Suprapubic skin (tissue), 4 donors: Measurements from ENCODE around the gene CST3. TPM values are rescaled to one million over a fixed set of nuclear protein-coding genes. Genes with fewer than 3 reads are reported as not detected.

Source experiments
- DNase-seq, 2 donors: peaks; one replicate each; pipeline ENCODE4 v3.0.0-alpha.2; 2019; ENCODE audit warnings: low spot score in 2 of 2
- H3K27ac ChIP-seq: fragments of 200-600 bp; sonication (generic); one replicate; pipeline ENCODE4 v1.5.1; 2019
- H3K27me3 ChIP-seq: fragments of 200-600 bp; sonication (generic); one replicate; pipeline ENCODE4 v1.5.1; 2019
- H3K36me3 ChIP-seq: fragments of 200-600 bp; sonication (generic); one replicate; pipeline ENCODE4 v1.5.1; 2019
- H3K4me1 ChIP-seq: fragments of 200-600 bp; sonication (generic); one replicate; pipeline ENCODE4 v1.5.1; 2019
- H3K4me3 ChIP-seq: fragments of 200-600 bp; sonication (generic); one replicate; pipeline ENCODE4 v1.5.1; 2019; ENCODE audit warnings: mild to moderate bottlenecking
- H3K9me3 ChIP-seq: fragments of 200-600 bp; sonication (generic); one replicate; pipeline ENCODE4 v1.5.1; 2019
- EP300 ChIP-seq: sonication (generic); formaldehyde crosslinking; IDR thresholded peaks from one replicate; pipeline ENCODE4 v1.6.1; 2017; ENCODE audit warnings: antibody characterized with exemption
- POLR2A ChIP-seq, 2 donors: fragments of 450-650 bp; IDR thresholded peaks; one replicate each; pipeline ENCODE4 v1.6.1; 2017; ENCODE audit warnings: antibody characterized with exemption in 2 of 2, mild to moderate bottlenecking in 2 of 2, moderate library complexity in 2 of 2
- POLR2AphosphoS5 ChIP-seq, 3 donors: sonication (generic); formaldehyde crosslinking; IDR thresholded peaks; one replicate each; pipeline ENCODE4 v1.6.1; 2017; ENCODE audit warnings: antibody characterized with exemption in 3 of 3
- WGBS: methylation state at CpG from one replicate; pipeline ENCODE4 v1.1.5; 2018; 5-methylcytosine and 5-hydroxymethylcytosine counted together
- total RNA-seq, 4 donors: library from RNA; depleted of rRNA; stranded (reverse); fragments of >200 nt; gene quantifications; one replicate each; pipeline ENCODE4 v1.1.0, GENCODE V29; 2016
- TF ChIP-seq, protein P1 (sequence below), 2 donors: fragments of 200-600 bp in 1 of 2; fragments of 450-650 bp in 1 of 2; sonication (generic) in 1 of 2; IDR thresholded peaks; one replicate each; pipeline ENCODE4 v1.5.1; 2016 to 2019; ENCODE audit warnings: antibody characterized with exemption in 2 of 2, mild to moderate bottlenecking in 1 of 2, moderate library complexity in 1 of 2

CST3 gene
- total RNA-seq, 4 donors from 2014 or later: 258 to 476 (median 386) TPM

DNA sequence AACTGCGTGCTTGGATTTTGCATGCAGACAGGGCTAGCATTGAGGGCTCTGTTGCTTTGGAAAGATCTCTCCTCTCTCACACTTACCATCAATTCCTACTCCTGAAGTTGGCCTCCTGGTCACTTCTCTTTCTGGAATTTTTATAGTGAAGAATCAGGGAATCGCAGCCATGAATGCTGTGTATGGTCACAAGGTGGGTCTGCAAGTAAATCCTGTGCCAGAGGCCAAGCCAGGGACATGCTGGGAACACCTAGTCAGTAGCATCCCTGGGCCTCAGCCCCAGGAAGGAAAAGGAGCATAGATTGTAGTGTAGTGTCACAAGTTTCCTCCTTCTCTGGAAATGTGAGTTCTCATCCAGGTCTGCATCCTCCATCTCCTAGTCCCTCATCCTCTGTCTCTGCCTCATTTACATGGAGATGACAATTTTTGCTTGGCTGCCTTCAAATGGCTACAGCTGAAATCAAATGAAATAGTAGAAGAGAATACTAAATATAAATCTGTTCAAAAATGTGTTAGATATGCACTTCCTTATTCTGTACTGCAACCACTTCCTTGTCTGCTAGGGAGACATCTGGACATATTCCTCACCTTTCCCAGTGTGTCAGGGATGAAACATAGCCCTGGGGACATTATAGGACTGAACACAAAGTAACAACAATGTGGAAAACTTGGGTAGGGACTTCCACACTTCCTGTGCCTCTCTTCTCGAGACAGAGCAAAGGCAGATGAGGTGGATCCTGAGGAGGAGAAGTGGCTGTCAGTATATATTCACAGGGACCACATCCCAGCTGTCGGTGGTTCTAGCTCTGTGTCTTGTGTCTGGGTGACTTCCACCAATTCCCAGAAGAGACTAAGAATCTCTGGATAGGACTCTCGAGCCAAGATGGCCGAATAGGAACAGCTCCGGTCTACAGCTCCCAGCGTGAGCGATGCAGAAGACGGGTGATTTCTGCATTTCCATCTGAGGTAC, 49.0 kb downstream of the CST3 start:
- no peak for DNase-seq
- Histone ChIP-seq H3K4me1 (peaks cover 8% of the 10 kb centered on the region), H3K4me3 (no peak overlapping the region)

DNA sequence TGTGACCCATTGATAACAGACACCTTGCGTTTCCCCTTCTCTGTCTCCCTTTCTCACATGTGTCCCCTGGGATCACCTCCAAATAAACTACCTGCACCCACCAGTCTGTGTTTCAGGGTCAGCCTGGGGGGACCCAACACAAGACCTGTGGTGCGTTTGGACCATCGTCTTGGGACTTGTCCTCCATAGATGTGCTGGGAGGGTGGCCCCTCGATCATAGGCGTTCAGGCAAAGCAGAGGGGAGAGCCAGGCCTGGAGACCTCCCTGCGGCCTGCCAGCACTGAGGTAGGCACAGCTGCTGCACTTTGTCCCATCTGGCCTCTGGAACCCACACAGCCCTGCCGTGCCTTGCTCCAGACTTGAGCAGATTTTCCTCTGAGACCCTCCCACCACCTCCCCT, 50.1 kb downstream of the CST3 start:
- Histone ChIP-seq H3K27ac (no peak overlapping the region), H3K4me1 (peaks cover 8% of the 10 kb centered on the region), H3K36me3 (no peaks in the 10 kb centered on the region), H3K4me3 (no peak overlapping the region), H3K27me3 (peaks cover 8% of the 10 kb centered on the region), H3K9me3 (no peaks in the 10 kb centered on the region)
- DNase-seq: peak in 1 of 2 donors; percentile 46
- TF ChIP-seq, protein P1, sequence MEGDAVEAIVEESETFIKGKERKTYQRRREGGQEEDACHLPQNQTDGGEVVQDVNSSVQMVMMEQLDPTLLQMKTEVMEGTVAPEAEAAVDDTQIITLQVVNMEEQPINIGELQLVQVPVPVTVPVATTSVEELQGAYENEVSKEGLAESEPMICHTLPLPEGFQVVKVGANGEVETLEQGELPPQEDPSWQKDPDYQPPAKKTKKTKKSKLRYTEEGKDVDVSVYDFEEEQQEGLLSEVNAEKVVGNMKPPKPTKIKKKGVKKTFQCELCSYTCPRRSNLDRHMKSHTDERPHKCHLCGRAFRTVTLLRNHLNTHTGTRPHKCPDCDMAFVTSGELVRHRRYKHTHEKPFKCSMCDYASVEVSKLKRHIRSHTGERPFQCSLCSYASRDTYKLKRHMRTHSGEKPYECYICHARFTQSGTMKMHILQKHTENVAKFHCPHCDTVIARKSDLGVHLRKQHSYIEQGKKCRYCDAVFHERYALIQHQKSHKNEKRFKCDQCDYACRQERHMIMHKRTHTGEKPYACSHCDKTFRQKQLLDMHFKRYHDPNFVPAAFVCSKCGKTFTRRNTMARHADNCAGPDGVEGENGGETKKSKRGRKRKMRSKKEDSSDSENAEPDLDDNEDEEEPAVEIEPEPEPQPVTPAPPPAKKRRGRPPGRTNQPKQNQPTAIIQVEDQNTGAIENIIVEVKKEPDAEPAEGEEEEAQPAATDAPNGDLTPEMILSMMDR (IDR thresholded peaks at IDR 0.05): no peak
- TF ChIP-seq POLR2A (IDR thresholded peaks at IDR 0.05) (no peak), EP300 (no peak), POLR2AphosphoS5 (IDR thresholded peaks at IDR 0.05) (no peak)
- WGBS: 83% methylated on average over 5 of the region's 7 CpGs

More for the DNA sequence above, 49.0 kb downstream of the CST3 start:
- Histone ChIP-seq H3K27me3 (peaks cover 8% of the 10 kb centered on the region), H3K27ac (no peak overlapping the region), H3K36me3 (no peaks in the 10 kb centered on the region), H3K9me3 (no peaks in the 10 kb centered on the region)
- 92% methylated on average over 10 of the region's 10 CpGs for WGBS
- TF ChIP-seq POLR2AphosphoS5 (IDR thresholded peaks at IDR 0.05) (no peak), POLR2A (IDR thresholded peaks at IDR 0.05) (no peak), EP300 (no peak)
- TF ChIP-seq, protein P1 (IDR thresholded peaks at IDR 0.05): no peak

- Histone ChIP-seq H3K36me3 (no peaks in the 10 kb centered on the region), H3K4me3 (no peak overlapping the region), H3K27ac (no peak overlapping the region), H3K9me3 (no peaks in the 10 kb centered on the region), H3K27me3 (peaks cover 8% of the 10 kb centered on the region), H3K4me1 (peaks cover 8% of the 10 kb centered on the region)
- DNase-seq: peak in 1 of 2 donors; percentile 47
- TF ChIP-seq, protein P1 (IDR thresholded peaks at IDR 0.05): no peak
- TF ChIP-seq EP300 (no peak), POLR2A (IDR thresholded peaks at IDR 0.05) (no peak), POLR2AphosphoS5 (IDR thresholded peaks at IDR 0.05) (no peak)
- 64% methylated on average over 11 of the region's 13 CpGs for WGBS
Measured at GRCh38 chr20:23586735-23587525, 50.8 kb downstream of the CST3 start.

DNA sequence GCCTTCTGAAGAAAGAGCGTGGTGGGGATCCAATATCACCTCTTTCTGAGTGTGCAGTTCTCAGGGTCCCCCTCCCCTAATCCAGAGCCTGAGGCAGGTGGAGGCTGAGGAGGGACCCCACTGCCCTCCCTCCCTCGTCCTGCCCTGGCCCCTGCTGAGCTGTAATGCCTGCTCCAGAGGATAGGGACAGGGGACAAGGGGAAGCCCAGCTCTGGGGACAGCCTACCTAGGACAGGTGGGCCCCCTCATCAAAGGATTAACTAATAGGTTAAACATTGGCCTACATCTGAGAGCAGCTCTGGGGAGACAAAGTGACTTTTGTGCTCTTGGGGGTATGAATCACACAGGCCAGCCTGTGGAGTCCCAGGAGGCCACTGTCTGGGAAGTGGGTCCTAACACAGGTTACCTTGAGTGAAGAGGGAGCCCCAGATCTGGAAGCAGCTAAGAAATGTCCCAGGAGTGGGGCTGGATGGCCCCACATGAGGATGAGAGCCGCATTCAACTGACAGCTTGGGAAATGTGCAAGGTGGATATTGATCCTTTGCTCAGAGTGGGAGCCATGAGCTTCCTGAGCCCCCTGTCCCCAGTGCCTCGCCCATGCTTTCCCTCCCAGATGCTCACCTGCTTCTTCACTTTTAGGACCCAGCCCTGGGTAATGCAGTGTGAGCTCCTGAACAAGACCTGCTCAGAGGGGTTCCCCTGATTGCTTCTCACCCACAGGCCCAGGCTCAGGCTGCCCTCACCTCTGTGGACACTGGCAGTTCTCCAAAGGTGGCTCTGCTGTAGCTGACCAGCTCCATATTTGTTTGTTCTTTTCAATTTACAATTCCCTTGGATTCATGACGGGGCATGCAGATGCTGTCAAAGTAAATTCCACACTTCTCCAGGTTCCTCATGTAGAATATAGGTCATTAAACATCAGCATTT, 51.7 kb downstream of the CST3 start:
- WGBS: 84% methylated on average over 5 of the region's 5 CpGs
- H3K9me3 ChIP-seq: no peaks in the 10 kb centered on the region
- DNase-seq: no peak
- H3K4me3 ChIP-seq: no peak overlapping the region
- TF ChIP-seq POLR2AphosphoS5 (IDR thresholded peaks at IDR 0.05) (no peak), POLR2A (IDR thresholded peaks at IDR 0.05) (no peak), EP300 (no peak)
- TF ChIP-seq, protein P1 (IDR thresholded peaks at IDR 0.05): no peak
- H3K36me3 ChIP-seq: no peaks in the 10 kb centered on the region
- peaks cover 8% of the 10 kb centered on the region for H3K4me1 ChIP-seq
- no peak overlapping the region for H3K27ac ChIP-seq
- peaks cover 8% of the 10 kb centered on the region for H3K27me3 ChIP-seq
